Parathyroid adenoma (tissue), 2 donors: Measurements from ENCODE around the gene DOCK4.

Source experiments
- H2AFZ ChIP-seq: fragments of 300-600 bp; sonication (generic); one replicate; pipeline ENCODE4 v1.7.0; 2017; ENCODE audit warnings: antibody characterized with exemption, mild to moderate bottlenecking
- H3K27ac ChIP-seq: fragments of 300-600 bp; sonication (generic); one replicate; pipeline ENCODE4 v1.7.0; 2017
- H3K27me3 ChIP-seq: fragments of 300-600 bp; sonication (generic); one replicate; pipeline ENCODE4 v1.7.0; 2017; ENCODE audit warnings: low read length; ENCODE audit not compliant: control insufficient read depth, insufficient read depth
- H3K36me3 ChIP-seq: fragments of 300-600 bp; sonication (generic); one replicate; pipeline ENCODE4 v1.7.0; 2017; ENCODE audit warnings: low read length; ENCODE audit not compliant: control insufficient read depth, insufficient read depth
- H3K4me1 ChIP-seq: fragments of 300-600 bp; sonication (generic); one replicate; pipeline ENCODE4 v1.7.0; 2017; ENCODE audit warnings: control low read depth
- H3K4me2 ChIP-seq: fragments of 300-600 bp; sonication (generic); one replicate; pipeline ENCODE4 v1.7.0; 2017; ENCODE audit warnings: low read length
- H3K4me3 ChIP-seq: fragments of 300-600 bp; sonication (generic); one replicate; pipeline ENCODE4 v1.7.0; 2017; ENCODE audit warnings: low read depth, low read length
- H3K79me2 ChIP-seq: fragments of 300-600 bp; sonication (generic); one replicate; pipeline ENCODE4 v1.7.0; 2017; ENCODE audit warnings: control low read depth
- H3K9ac ChIP-seq: fragments of 300-600 bp; sonication (generic); one replicate; pipeline ENCODE4 v1.7.0; 2017; ENCODE audit warnings: mild to moderate bottlenecking
- H3K9me3 ChIP-seq: fragments of 300-600 bp; sonication (generic); one replicate; pipeline ENCODE4 v1.7.0; 2017; ENCODE audit warnings: low read length; ENCODE audit not compliant: control insufficient read depth
- TF ChIP-seq, protein P1 (sequence below): fragments of 300-600 bp; sonication (generic); IDR thresholded peaks from one replicate; pipeline ENCODE4 v1.7.0; 2017; ENCODE audit warnings: antibody characterized with exemption, mild to moderate bottlenecking
- donor health status: primary hyperparathyroidism.

DOCK4 gene

DNA sequence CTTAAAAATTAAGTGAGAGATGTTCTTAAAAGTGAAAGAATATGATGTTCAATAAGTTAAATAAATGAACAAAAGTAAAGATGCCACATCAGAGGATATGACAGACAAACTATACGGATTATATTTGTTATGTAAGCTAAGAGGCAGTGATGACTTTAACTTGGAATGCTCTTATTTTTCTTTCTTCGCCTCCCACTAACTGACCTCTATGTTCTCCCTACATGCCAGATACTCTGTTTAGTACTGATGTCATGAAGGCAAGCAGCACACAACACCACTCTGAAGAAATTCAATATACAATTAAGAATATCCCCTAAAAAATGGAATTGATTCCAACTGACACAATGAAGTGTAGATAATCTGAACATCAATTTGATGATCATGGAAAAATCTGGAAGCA lies 223.4 kb downstream of the DOCK4 start:
- TF ChIP-seq, protein P1, sequence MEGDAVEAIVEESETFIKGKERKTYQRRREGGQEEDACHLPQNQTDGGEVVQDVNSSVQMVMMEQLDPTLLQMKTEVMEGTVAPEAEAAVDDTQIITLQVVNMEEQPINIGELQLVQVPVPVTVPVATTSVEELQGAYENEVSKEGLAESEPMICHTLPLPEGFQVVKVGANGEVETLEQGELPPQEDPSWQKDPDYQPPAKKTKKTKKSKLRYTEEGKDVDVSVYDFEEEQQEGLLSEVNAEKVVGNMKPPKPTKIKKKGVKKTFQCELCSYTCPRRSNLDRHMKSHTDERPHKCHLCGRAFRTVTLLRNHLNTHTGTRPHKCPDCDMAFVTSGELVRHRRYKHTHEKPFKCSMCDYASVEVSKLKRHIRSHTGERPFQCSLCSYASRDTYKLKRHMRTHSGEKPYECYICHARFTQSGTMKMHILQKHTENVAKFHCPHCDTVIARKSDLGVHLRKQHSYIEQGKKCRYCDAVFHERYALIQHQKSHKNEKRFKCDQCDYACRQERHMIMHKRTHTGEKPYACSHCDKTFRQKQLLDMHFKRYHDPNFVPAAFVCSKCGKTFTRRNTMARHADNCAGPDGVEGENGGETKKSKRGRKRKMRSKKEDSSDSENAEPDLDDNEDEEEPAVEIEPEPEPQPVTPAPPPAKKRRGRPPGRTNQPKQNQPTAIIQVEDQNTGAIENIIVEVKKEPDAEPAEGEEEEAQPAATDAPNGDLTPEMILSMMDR = no peak
- Histone ChIP-seq H3K9me3 (no peaks in the 10 kb centered on the region), H3K27ac (no peak overlapping the region), H3K4me2 (no peak overlapping the region), H3K36me3 (no peaks in the 10 kb centered on the region), H3K4me3 (no peak overlapping the region), H3K9ac (no peak overlapping the region), H2AFZ (no peak overlapping the region), H3K4me1 (no peaks in the 10 kb centered on the region), H3K79me2 (no peaks in the 10 kb centered on the region), H3K27me3 (no peaks in the 10 kb centered on the region)

DNA sequence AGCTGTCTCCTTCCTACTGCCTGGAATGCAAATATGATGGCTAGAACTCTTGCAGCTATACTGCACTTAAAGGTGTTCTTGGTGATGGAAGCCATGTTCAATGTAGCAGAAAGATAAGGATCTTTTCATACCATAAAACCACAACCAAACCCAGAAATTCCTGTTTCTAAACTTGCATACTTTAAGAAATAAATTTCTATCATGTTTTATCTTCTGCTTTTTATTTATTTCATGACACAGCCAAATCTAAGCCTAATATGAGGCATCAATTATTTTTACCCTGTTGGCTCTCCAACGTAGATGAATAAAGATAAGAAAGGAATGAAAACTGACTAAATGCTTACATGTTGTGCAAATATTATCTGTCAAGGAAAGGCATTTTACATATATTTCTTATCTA lies 224.1 kb downstream of the DOCK4 start:
- Histone ChIP-seq H3K27ac (no peak overlapping the region), H3K4me1 (no peaks in the 10 kb centered on the region), H3K36me3 (no peaks in the 10 kb centered on the region), H3K79me2 (no peaks in the 10 kb centered on the region), H3K4me2 (no peak overlapping the region), H3K9me3 (no peaks in the 10 kb centered on the region), H3K9ac (no peak overlapping the region), H2AFZ (no peak overlapping the region), H3K27me3 (no peaks in the 10 kb centered on the region), H3K4me3 (no peak overlapping the region)
- TF ChIP-seq, protein P1 = no peak

DNA sequence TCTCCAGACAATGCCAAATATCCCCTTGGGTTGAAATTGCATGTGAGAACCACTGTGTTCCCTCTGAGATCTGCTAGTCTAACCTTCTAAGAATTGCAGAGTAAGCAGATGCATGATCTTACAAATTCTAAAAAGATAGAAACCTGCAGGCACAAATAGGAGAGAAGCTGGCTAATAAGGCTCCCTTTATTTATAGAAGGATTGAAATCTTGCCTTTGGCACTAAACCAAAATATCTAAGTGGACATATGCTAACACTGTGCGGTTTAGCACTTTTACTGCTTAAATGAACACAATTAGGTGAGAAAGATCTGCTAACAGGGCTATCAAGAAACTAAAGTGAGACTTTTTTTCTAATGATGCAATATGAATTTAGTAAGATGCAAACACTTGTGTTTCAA lies 225.5 kb downstream of the DOCK4 start:
- Histone ChIP-seq H3K4me2 (no peak overlapping the region), H2AFZ (no peak overlapping the region), H3K27me3 (no peaks in the 10 kb centered on the region), H3K4me3 (no peak overlapping the region), H3K9me3 (no peaks in the 10 kb centered on the region), H3K9ac (no peak overlapping the region), H3K27ac (no peak overlapping the region), H3K36me3 (no peaks in the 10 kb centered on the region), H3K79me2 (no peaks in the 10 kb centered on the region), H3K4me1 (no peaks in the 10 kb centered on the region)
- TF ChIP-seq, protein P1 = no peak

DNA sequence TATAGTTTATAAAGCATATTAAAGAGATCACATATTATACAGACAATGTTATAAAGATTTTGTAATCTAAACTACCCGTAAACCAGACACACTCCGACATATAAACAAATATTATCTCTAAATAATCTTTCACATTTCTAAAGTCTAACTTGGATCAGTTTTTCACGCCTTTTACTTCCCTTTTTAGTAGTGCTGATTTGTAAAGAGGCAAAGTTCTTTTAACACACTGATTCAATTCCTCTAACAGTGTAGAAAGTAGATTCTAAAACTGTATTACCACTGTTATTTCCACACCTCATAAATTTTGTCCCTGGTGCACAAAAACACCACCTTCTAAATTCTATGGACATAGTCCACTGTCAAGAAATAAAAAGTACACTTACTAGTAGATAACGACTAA lies 230.9 kb downstream of the DOCK4 start:
- TF ChIP-seq, protein P1 = no peak
- no peaks in the 10 kb centered on the region for H3K4me1 ChIP-seq

DNA sequence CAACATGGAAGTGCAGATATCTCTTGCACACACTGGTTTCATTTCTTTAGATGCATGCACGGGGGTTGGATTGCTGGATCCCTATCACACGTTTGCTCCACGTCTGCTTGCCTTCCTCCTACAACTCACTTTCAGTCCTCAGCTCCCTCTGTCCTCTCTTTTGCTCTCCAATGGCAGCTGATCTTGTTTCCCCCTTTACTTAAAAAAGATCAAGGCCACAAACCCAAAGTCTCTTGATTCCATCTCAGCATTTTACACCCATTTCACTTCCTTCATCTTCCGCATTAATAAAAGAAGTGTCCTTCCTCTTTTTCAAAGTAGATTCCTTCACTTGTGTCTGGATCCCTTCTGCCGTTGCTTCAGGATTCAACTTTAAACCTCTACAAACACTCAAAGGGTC lies 245.2 kb downstream of the DOCK4 start:
- H3K27me3 ChIP-seq = no peaks in the 10 kb centered on the region

More for the DNA sequence above, 230.9 kb downstream of the DOCK4 start:
- Histone ChIP-seq H3K9me3 (no peaks in the 10 kb centered on the region), H3K9ac (no peak overlapping the region), H3K79me2 (no peaks in the 10 kb centered on the region), H3K27ac (no peak overlapping the region), H3K36me3 (no peaks in the 10 kb centered on the region), H2AFZ (no peak overlapping the region), H3K27me3 (no peaks in the 10 kb centered on the region), H3K4me2 (no peak overlapping the region), H3K4me3 (no peak overlapping the region)

More for the DNA sequence above, 245.2 kb downstream of the DOCK4 start:
- Histone ChIP-seq H3K4me3 (no peak overlapping the region), H3K36me3 (no peaks in the 10 kb centered on the region), H3K9ac (no peak overlapping the region), H3K27ac (no peak overlapping the region), H3K9me3 (no peaks in the 10 kb centered on the region), H3K4me2 (no peak overlapping the region), H3K79me2 (no peaks in the 10 kb centered on the region), H3K4me1 (no peaks in the 10 kb centered on the region), H2AFZ (no peak overlapping the region)
- TF ChIP-seq, protein P1 = no peak
